ENCODE measurements around the gene COMMD1. TPM values are rescaled to one million over a fixed set of nuclear protein-coding genes. Genes with fewer than 3 reads are reported as not detected.

COMMD1 gene
- total RNA-seq, 1 experiment from 2014 or later = 8.6 TPM

- no peak for DNase-seq (ENCODE audit: low spot score)
Observed at GRCh38 chr2:62175728-62176127, 270.3 kb downstream of the COMMD1 start.

GRCh38 chr2:62176801-62177200 is 271.3 kb downstream of the COMMD1 start:
- no peak for DNase-seq (ENCODE audit: low spot score)

- no peak for DNase-seq (ENCODE audit: low spot score)
Observed at GRCh38 chr2:62177392-62178049, 272.0 kb downstream of the COMMD1 start.

- DNase-seq (ENCODE audit: low spot score) = no peak
Observed at GRCh38 chr2:62178741-62179271, 273.3 kb downstream of the COMMD1 start.

- no peak for DNase-seq (ENCODE audit: low spot score)
Observed at GRCh38 chr2:62180975-62181374, 275.5 kb downstream of the COMMD1 start.

GRCh38 chr2:62181843-62182242 is 276.4 kb downstream of the COMMD1 start:
- DNase-seq (ENCODE audit: low spot score) = no peak

- DNase-seq (ENCODE audit: low spot score) = no peak
Observed at GRCh38 chr2:62184512-62185230, 279.2 kb downstream of the COMMD1 start.

Small RNAs within 50 kb of the gene (small RNA-seq; reads per million reads assigned to genes)
- not detected for gene RF00019

Other genes starting within 250 kb of the COMMD1 start
- 0.18 and 2.9 TPM in 2 replicates for gene FAM161A, start 51.6 kb upstream of the COMMD1 start, total RNA-seq (2014; rRNA removed; shearing (Covaris generic))
- 145 and 155 TPM in 2 replicates for gene CCT4, start 17.0 kb upstream of the COMMD1 start, total RNA-seq (2014; rRNA removed; shearing (Covaris generic))